HG02840 (cell line): ENCODE measurements around the gene JPH2.

Experiments
- ATAC-seq: cut with Tn5 transposase; IDR thresholded peaks from one replicate; pipeline ENCODE4 v1.9.1; 2021; ENCODE audit warnings: mild to moderate bottlenecking, moderate library complexity, moderate number of reproducible peaks; ENCODE audit not compliant: unreplicated experiment, low FRiP score

The JPH2 gene

GRCh38 chr20:44110816-44111568 is 76.0 kb downstream of the JPH2 start:
- no peak for ATAC-seq

DNA sequence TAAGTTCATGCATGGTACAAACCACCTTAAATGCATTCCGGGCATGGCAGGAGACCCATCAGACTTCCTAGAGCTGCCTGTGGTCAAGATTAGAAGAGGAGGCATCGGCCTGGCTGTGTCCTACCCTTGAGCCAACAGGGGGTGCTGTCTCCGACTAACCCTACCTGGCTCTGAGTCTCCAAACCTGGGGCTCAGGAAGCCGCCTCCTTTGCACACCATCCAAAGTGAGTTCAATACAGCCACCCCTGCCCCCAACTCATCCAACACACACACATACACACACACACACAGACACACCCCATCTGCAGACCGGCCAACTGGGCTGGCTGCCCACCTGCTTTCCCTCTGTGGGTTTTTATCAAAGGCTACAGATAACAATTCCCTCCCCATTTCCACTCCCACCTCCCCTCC is 77.0 kb downstream of the JPH2 start:
- no peak for ATAC-seq

GRCh38 chr20:44106615-44107014 is 80.4 kb downstream of the JPH2 start:
- ATAC-seq = no peak

DNA sequence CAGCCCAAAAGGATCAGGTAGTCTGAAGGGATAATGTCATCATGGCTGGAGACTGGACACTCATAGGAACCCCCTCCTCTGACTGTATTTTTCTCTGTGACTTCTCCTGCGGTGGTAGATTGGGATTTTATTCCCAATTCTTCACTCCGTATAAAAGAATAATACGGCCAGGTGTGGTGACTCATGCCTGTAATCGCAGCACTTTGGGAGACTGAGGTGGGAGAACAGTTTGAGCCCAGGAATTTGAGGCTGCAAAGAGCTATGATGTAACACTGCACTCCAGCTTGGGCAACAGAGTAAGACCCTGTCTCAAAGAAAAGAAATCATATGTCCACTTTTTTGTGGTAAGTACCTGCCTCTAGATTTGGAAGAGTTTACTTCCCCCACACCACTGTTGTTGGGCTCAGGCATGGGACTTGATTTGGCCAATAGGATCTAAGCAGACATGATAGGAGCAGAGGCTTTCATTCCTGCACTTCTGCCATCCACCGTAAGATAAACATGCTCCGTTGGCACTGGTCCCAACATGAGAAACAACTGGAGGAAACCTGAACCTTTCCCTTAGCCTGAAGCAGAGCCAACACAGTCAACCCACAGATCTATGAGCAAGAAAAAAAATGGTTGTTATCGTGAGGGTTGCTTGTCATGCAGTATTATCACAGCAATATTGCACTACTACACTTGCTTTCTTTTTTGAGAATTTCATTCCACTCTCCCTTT is 82.0 kb downstream of the JPH2 start:
- no peak for ATAC-seq

- no peak for ATAC-seq
Measured at GRCh38 chr20:44102582-44102981, 84.4 kb downstream of the JPH2 start.

- no peak for ATAC-seq
Measured at GRCh38 chr20:44099832-44100231, 87.2 kb downstream of the JPH2 start.

DNA sequence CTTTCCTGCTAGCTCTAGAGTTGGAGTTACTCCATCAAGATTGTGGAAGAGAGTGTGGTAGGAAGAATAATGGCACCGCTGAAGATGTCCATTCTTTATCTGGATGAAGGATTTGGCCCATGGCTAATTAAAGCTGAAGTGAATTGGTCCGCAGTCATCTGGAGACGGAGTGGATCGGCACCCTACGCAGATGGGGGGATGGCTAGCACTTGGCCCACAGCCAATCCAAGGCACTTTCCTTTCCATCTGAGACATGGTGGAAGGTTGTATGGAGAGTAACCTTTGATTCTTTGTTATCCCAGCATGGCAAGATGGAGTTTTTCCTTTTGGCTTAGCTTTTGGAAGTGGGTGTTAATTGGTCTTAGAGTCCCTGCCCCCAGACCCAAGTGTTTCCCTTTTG is 88.3 kb downstream of the JPH2 start:
- ATAC-seq = no peak

DNA sequence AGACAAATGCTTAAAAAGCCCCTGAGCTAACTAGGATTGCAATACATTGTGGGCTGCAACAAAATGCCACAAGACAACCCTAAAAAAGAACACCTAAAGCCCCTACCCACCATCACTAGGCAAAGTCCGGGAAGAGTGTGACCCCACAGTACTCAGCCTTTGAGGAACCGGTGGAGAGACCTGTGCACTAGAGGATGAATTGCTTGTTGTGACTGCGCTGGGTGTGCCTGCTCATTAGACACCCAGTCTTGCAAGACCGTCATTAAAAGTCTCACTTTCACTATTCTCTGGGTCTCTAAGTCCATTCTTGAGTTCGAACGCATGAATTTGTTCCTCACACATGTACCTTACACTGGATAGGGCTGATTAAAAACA is 88.7 kb downstream of the JPH2 start:
- no peak for ATAC-seq

DNA sequence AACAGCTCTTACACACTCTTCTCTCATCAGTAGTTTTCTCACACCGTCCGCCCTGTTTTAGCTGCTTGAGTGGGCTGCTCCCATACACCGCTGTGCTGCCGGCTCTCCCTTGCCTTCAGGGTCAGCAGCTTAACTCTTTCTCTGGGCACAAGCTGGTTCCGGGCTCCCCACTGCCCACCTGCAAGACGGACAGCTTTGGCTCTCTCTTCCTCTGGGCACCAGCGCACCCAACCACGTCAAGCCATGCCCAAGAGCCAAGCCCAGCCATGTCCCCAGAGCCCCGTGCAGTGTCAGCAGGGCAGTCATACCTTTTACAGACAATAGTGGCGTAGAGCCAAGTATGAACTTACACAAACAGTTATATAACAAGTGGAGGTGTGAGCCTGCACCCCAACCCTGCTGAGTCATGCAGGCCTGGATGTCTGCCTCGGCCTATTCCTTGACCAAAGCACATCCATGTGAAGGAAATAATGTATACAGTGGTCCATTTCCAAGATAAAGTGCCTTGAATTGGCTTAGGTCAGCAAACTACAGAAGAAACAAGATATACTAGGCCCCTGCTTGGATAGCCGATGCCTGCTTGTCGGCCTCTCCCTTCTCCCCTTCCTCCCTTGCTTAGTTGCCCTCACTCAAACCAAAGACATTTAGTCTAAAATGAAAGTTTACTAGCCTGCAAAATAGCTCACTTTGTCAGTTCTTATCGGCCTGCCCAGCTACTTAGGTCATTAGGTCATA is 89.3 kb downstream of the JPH2 start:
- no peak for ATAC-seq

GRCh38 chr20:44095831-44096230 is 91.2 kb downstream of the JPH2 start:
- no peak for ATAC-seq

- no peak for ATAC-seq
Measured at GRCh38 chr20:44093249-44093582, 93.8 kb downstream of the JPH2 start.

GRCh38 chr20:44092551-44093248 is 94.3 kb downstream of the JPH2 start:
- no peak for ATAC-seq

DNA sequence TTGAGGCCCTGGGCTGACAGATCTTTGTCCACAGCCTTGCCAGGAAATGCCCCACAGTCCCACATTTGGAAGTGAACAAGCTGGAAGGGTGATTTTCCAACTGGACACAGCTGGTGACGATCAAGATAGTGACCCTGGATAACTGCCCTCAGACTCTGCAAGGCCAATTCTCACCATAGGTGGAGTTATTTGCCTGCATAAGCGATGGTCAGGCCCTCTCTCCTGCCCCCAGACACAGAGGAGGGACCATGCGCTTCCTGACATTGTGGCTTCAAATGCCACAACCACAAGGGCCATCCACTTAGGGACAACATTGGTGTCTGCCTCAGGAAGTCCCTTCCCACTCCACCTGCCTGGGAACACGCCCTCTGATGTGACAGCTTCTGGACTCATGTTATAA is 96.0 kb downstream of the JPH2 start:
- no peak for ATAC-seq

GRCh38 chr20:44089987-44090674 is 96.9 kb downstream of the JPH2 start:
- ATAC-seq = no peak

GRCh38 chr20:44087857-44088120 is 99.2 kb downstream of the JPH2 start:
- no peak for ATAC-seq

DNA sequence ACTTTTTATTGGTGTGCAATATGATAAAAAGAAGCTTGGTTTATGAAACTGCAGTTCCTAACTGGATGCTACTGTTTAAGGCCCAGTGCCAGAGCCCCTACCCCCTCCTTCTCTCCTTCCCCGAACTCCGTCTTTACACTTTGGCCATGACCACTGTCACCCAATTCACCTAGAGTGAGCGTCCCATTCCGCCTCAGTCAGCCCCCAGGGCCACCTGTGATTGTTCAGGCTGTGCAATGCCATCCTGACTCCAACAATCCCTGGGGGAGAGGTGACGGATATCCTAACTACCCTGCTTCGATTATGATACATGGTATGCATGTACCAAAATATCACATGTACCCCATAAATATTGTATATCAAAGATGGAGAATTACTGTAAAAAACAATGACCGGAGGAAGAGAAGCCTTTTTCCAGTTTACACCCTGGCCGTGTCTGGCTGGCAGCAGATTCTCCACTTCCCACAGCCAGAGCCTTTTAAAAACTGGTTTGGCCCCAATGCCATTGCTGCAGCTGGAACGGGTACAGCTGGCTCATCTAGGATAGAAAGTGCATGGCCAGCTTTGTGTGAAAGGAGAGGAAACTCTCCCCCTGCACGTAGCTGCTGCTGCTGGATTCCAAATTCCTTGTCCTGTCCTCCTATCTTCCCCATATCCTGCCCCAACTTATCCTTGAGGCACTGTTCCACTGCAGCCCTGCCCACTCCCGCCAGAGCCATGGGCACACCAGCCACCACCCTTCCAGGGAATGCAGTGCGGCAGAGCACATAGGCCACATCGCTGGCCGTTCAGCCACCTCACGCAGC is 99.7 kb downstream of the JPH2 start:
- ATAC-seq = no peak

- no peak for ATAC-seq
Measured at GRCh38 chr20:44085616-44086434, 101.2 kb downstream of the JPH2 start.

GRCh38 chr20:44084891-44085290 is 102.1 kb downstream of the JPH2 start:
- ATAC-seq = no peak

DNA sequence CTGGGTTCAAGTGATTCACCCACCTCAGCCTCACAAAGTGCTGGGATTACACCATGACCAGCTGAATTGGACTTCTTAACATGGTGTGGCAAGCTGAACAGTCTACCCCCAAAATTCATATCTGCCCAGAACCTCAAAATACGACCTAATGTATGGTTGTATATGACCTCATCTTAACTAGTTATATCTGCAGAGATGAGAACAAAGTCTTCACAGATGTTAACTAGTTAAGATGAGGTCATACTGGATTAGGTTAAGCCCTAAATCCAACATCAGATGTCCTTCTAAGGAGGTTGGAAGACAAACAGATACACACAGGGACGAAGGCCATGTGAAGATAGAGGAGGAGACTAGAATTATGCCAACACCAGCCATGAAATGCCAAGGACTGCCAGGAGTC is 102.5 kb downstream of the JPH2 start:
- no peak for ATAC-seq
